Measurements from ENCODE around the gene MYCBP. TPM values are rescaled to one million over a fixed set of nuclear protein-coding genes. Genes with fewer than 3 reads are reported as not detected.
"Not testable (repeated sequence)": the region's sequence is repeated elsewhere in the genome, so short reads cannot be mapped to it uniquely, and the experiment has no call there.

The MYCBP gene
- total RNA-seq, 1 experiment from 2014 or later = 51.9 TPM

GRCh38 chr1:38917772-38918171 is 44.6 kb upstream of the MYCBP start:
- Histone ChIP-seq H3K4me1 (replicated peaks; ENCODE audit: insufficient read depth) (no peaks in the 10 kb centered on the region), H3K9me2 (ENCODE audit: insufficient read depth) (no peaks in the 10 kb centered on the region)
- CTCF ChIA-PET = no interaction called here

GRCh38 chr1:38917337-38917736 is 44.2 kb upstream of the MYCBP start:
- no peak overlapping the region for H3K27ac ChIP-seq
- H3K4me1 ChIP-seq (replicated peaks; ENCODE audit: insufficient read depth) = no peaks in the 10 kb centered on the region
- BruUV-seq (replicated peaks) = no TSS peak
- no peaks in the 10 kb centered on the region for H3K36me3 ChIP-seq (ENCODE audit: low read depth)
- no peak overlapping the region for H2AFZ ChIP-seq
- H3K4me3 ChIP-seq = no peak overlapping the region
- TF ChIP-seq EZH2 (IDR thresholded peaks at IDR 0.05; ENCODE audit: low read depth) (no peak), CTCF (conservative IDR thresholded peaks at IDR 0.05) (no peak)
- no peaks in the 10 kb centered on the region for H3K9me3 ChIP-seq (ENCODE audit: insufficient read depth, low read depth)
- POLR2A ChIA-PET (ENCODE audit: unreplicated experiment) = no interaction called here
- no peaks in the 10 kb centered on the region for H3K9me2 ChIP-seq (ENCODE audit: insufficient read depth)
- intact Hi-C loops (cut with micrococcal nuclease; ENCODE audit: unreplicated experiment) = no loop called here
- CTCF ChIA-PET = no interaction called here
- no peaks in the 10 kb centered on the region for H3K79me2 ChIP-seq (ENCODE audit: low read depth)
- DNase-seq = no peak
- no peaks in the 10 kb centered on the region for H3K27me3 ChIP-seq (ENCODE audit: insufficient read depth, low read depth)
- no peak overlapping the region for H3K4me2 ChIP-seq
- H4K20me1 ChIP-seq (ENCODE audit: insufficient read depth) = no peaks in the 10 kb centered on the region
- H3F3A ChIP-seq (ENCODE audit: insufficient read depth, low read depth) = no peaks in the 10 kb centered on the region

More at GRCh38 chr1:38917772-38918171, 44.6 kb upstream of the MYCBP start:
- intact Hi-C loops (cut with micrococcal nuclease; ENCODE audit: unreplicated experiment) = no loop called here
- POLR2A ChIA-PET (ENCODE audit: unreplicated experiment) = no interaction called here
- Histone ChIP-seq H3K27ac (no peak overlapping the region), H3K4me2 (no peak overlapping the region), H2AFZ (no peak overlapping the region), H3K27me3 (ENCODE audit: insufficient read depth, low read depth) (no peaks in the 10 kb centered on the region), H3K9me3 (ENCODE audit: insufficient read depth, low read depth) (no peaks in the 10 kb centered on the region), H3K79me2 (ENCODE audit: low read depth) (no peaks in the 10 kb centered on the region), H4K20me1 (ENCODE audit: insufficient read depth) (no peaks in the 10 kb centered on the region), H3K36me3 (ENCODE audit: low read depth) (no peaks in the 10 kb centered on the region), H3F3A (ENCODE audit: insufficient read depth, low read depth) (no peaks in the 10 kb centered on the region), H3K4me3 (no peak overlapping the region)
- no peak for TF ChIP-seq EZH2 (IDR thresholded peaks at IDR 0.05; ENCODE audit: low read depth)
- TF ChIP-seq CTCF (conservative IDR thresholded peaks at IDR 0.05) = no peak
- no TSS peak for BruUV-seq (replicated peaks)
- no peak for DNase-seq

- DNase-seq = no peak
- no peaks in the 10 kb centered on the region for H3F3A ChIP-seq (ENCODE audit: insufficient read depth, low read depth)
- H3K4me1 ChIP-seq (replicated peaks; ENCODE audit: insufficient read depth) = no peaks in the 10 kb centered on the region
- H3K9me3 ChIP-seq (ENCODE audit: insufficient read depth, low read depth) = no peaks in the 10 kb centered on the region
- H3K27ac ChIP-seq = no peak overlapping the region
- BruUV-seq (replicated peaks) = no TSS peak
- H3K4me3 ChIP-seq = no peak overlapping the region
- intact Hi-C loops (cut with micrococcal nuclease; ENCODE audit: unreplicated experiment) = no loop called here
- H4K20me1 ChIP-seq (ENCODE audit: insufficient read depth) = no peaks in the 10 kb centered on the region
- no peaks in the 10 kb centered on the region for H3K36me3 ChIP-seq (ENCODE audit: low read depth)
- CTCF ChIA-PET = no interaction called here
- no peaks in the 10 kb centered on the region for H3K27me3 ChIP-seq (ENCODE audit: insufficient read depth, low read depth)
- TF ChIP-seq CTCF (conservative IDR thresholded peaks at IDR 0.05) (no peak), EZH2 (IDR thresholded peaks at IDR 0.05; ENCODE audit: low read depth) (no peak)
- H2AFZ ChIP-seq = no peak overlapping the region
- no peak overlapping the region for H3K4me2 ChIP-seq
- no peaks in the 10 kb centered on the region for H3K79me2 ChIP-seq (ENCODE audit: low read depth)
- POLR2A ChIA-PET (ENCODE audit: unreplicated experiment) = no interaction called here
- no peaks in the 10 kb centered on the region for H3K9me2 ChIP-seq (ENCODE audit: insufficient read depth)
Observed at GRCh38 chr1:38915352-38915948, 42.3 kb upstream of the MYCBP start.

- DNase-seq; intact Hi-C loops (cut with micrococcal nuclease; ENCODE audit: unreplicated experiment); H3K4me1 ChIP-seq (replicated peaks; ENCODE audit: insufficient read depth); H3K9me3 ChIP-seq (ENCODE audit: insufficient read depth, low read depth); H3K27me3 ChIP-seq (ENCODE audit: insufficient read depth, low read depth); H3K27ac ChIP-seq; H3K4me3 ChIP-seq; H3K36me3 ChIP-seq (ENCODE audit: low read depth); BruUV-seq (replicated peaks); H3K4me2 ChIP-seq; H3K79me2 ChIP-seq (ENCODE audit: low read depth); POLR2A ChIA-PET (ENCODE audit: unreplicated experiment); H3F3A ChIP-seq (ENCODE audit: insufficient read depth, low read depth); H3K9me2 ChIP-seq (ENCODE audit: insufficient read depth); CTCF ChIA-PET; H4K20me1 ChIP-seq (ENCODE audit: insufficient read depth); H2AFZ ChIP-seq: not testable (repeated sequence)
Observed at GRCh38 chr1:38914908-38915307, 41.8 kb upstream of the MYCBP start.
